PFSK-1 (cell line): Measurements from ENCODE around the gene S100A7.

Experiments used
- POLR2AphosphoS5 ChIP-seq: IDR thresholded peaks from 2 replicates; pipeline ENCODE4 v1.6.1; 2012; ENCODE audit warnings: low read depth, mild to moderate bottlenecking, control low read depth, low read length, moderate library complexity
- TAF1 ChIP-seq: IDR thresholded peaks from 2 replicates; pipeline ENCODE4 v1.6.1; 2012; ENCODE audit warnings: low read length, control low read depth, borderline replicate concordance; ENCODE audit not compliant: insufficient read depth

- TF ChIP-seq TAF1: no peak
- TF ChIP-seq POLR2AphosphoS5: no peak
These were observed 48.6 kb upstream of the S100A7 start for GRCh38 chr1:153509036-153509435.
